CD14-positive monocyte (primary cell): ENCODE data around the gene PKN3. TPM values are rescaled to one million over a fixed set of nuclear protein-coding genes. Genes with fewer than 3 reads are reported as not detected.

ENCODE experiments used
- DNase-seq, 3 donors: peaks; one replicate each; pipeline ENCODE4 v3.0.0-alpha.2; 2011 to 2022
- H2AFZ ChIP-seq: 2 replicates; pipeline ENCODE4 v1.6.0; 2012; ENCODE audit warnings: mild to moderate bottlenecking, low read depth, low read length, inconsistent platforms; ENCODE audit not compliant: insufficient read depth, poor library complexity, severe bottlenecking
- H3K27ac ChIP-seq, 2 donors: 1 replicate in 1 of 2; 2 replicates in 1 of 2; pipeline ENCODE4 v1.5.1; 2012 to 2013; ENCODE audit warnings: low read length in 2 of 2, control low read depth in 1 of 2, inconsistent platforms in 1 of 2, low read depth in 1 of 2, mild to moderate bottlenecking in 1 of 2
- H3K27me3 ChIP-seq, 2 donors: one replicate each; pipeline versions ENCODE4 v1.6.0 to v1.6.1; 2011 to 2013; ENCODE audit warnings: low read length in 2 of 2; ENCODE audit not compliant: control insufficient read depth in 2 of 2, insufficient read depth in 2 of 2
- H3K36me3 ChIP-seq, 2 donors: replicated peaks in 1 of 2; 1 replicate in 1 of 2; 2 replicates in 1 of 2; pipeline versions ENCODE4 v1.5.1 to v1.6.1; 2012 to 2013; ENCODE audit warnings: low read length in 2 of 2, control low read depth in 1 of 2, inconsistent platforms in 1 of 2, mild to moderate bottlenecking in 1 of 2; ENCODE audit not compliant: insufficient read depth in 2 of 2, control insufficient read depth in 1 of 2
- H3K4me1 ChIP-seq, 2 donors: 1 replicate in 1 of 2; 2 replicates in 1 of 2; pipeline versions ENCODE4 v1.5.1 to v1.6.1; 2012 to 2013; ENCODE audit warnings: low read length in 2 of 2, control low read depth in 1 of 2, inconsistent platforms in 1 of 2, mild to moderate bottlenecking in 1 of 2, moderate library complexity in 1 of 2; ENCODE audit not compliant: insufficient read depth in 2 of 2, control insufficient read depth in 1 of 2
- H3K4me2 ChIP-seq: replicated peaks from 2 replicates; pipeline ENCODE3; 2012; ENCODE audit warnings: low read length, moderate library complexity, mild to moderate bottlenecking; ENCODE audit not compliant: poor library complexity, severe bottlenecking; ENCODE audit errors: extremely low read depth
- H3K4me3 ChIP-seq, 3 experiments: fragments of 200-600 bp in 1 of 3; sonication (generic) in 1 of 3; replicated peaks in 1 of 3; 1 replicate in 2 of 3; 2 replicates in 1 of 3; pipeline ENCODE4 v1.5.1; 2011 to 2013; ENCODE audit warnings: low read length in 3 of 3, mild to moderate bottlenecking in 3 of 3, control low read depth in 2 of 3, low read depth in 2 of 3, inconsistent platforms in 1 of 3, moderate library complexity in 1 of 3
- H3K79me2 ChIP-seq: 2 replicates; pipeline ENCODE4 v1.6.0; 2012; ENCODE audit warnings: mild to moderate bottlenecking, control low read depth, inconsistent platforms, low read length, moderate library complexity; ENCODE audit not compliant: insufficient read depth
- H3K9ac ChIP-seq: 2 replicates; pipeline ENCODE4 v1.6.0; 2017; ENCODE audit warnings: low read length, mild to moderate bottlenecking; ENCODE audit not compliant: insufficient read depth, poor library complexity, severe bottlenecking
- H3K9me3 ChIP-seq, 2 donors: replicated peaks in 1 of 2; 1 replicate in 1 of 2; 2 replicates in 1 of 2; pipeline versions ENCODE4 v1.5.1 to v1.6.1; 2012 to 2013; ENCODE audit warnings: low read length in 2 of 2, control low read depth in 1 of 2; ENCODE audit not compliant: control insufficient read depth in 1 of 2, insufficient read depth in 1 of 2
- H4K20me1 ChIP-seq: 2 replicates; pipeline ENCODE4 v1.6.0; 2012; ENCODE audit warnings: mild to moderate bottlenecking, low read length, control low read depth, moderate library complexity; ENCODE audit not compliant: insufficient read depth
- H3K27ac Mint-ChIP-seq, 7 donors: one replicate each; pipeline ENCODE4 v1.8.0; 2020; ENCODE audit warnings: mild to moderate bottlenecking in 7 of 7, mixed read lengths in 7 of 7, moderate library complexity in 6 of 7, inconsistent platforms in 2 of 7
- H3K27me3 Mint-ChIP-seq, 3 donors: one replicate each; pipeline ENCODE4 v1.8.0; 2021 to 2022; ENCODE audit warnings: low read depth in 3 of 3, mild to moderate bottlenecking in 3 of 3, mixed read lengths in 3 of 3, moderate library complexity in 3 of 3, inconsistent platforms in 1 of 3
- H3K36me3 Mint-ChIP-seq, 2 donors: one replicate each; pipeline ENCODE4 v1.8.0; 2020; ENCODE audit warnings: mixed read lengths in 2 of 2, inconsistent platforms in 1 of 2, mild to moderate bottlenecking in 1 of 2
- H3K4me1 Mint-ChIP-seq: one replicate; pipeline ENCODE4 v1.8.0; 2020; ENCODE audit warnings: mild to moderate bottlenecking, mixed read lengths
- H3K4me3 Mint-ChIP-seq, 2 donors: one replicate each; pipeline ENCODE4 v1.8.0; 2020; ENCODE audit warnings: mild to moderate bottlenecking in 2 of 2, mixed read lengths in 2 of 2, moderate library complexity in 1 of 2
- H3K9me3 Mint-ChIP-seq, 7 donors: one replicate each; pipeline ENCODE4 v1.8.0; 2020 to 2022; ENCODE audit warnings: mixed read lengths in 7 of 7, mild to moderate bottlenecking in 6 of 7, moderate library complexity in 6 of 7, inconsistent platforms in 2 of 7
- CTCF ChIP-seq: fragments of 200-600 bp; IDR thresholded peaks from one replicate; pipeline ENCODE4 v1.8.0; 2022; ENCODE audit warnings: antibody characterized with exemption, mild to moderate bottlenecking
- WGBS: methylation state at CpG from one replicate; pipeline ENCODE4 v1.1.5; 2013; ENCODE audit warnings: missing lambda C conversion rate; ENCODE audit not compliant: insufficient coverage; 5-methylcytosine and 5-hydroxymethylcytosine counted together
- intact Hi-C, 2 donors: fragments of 100-400 bp; cut with micrococcal nuclease; formaldehyde crosslinking; loops; one replicate each; pipeline versions ENCODE4 v1.15.0 to v1.15.1; 2023
- polyA plus RNA-seq, 3 donors: library from polyadenylated mRNA; depleted of rRNA in 1 of 3; unstranded in 2 of 3; stranded (reverse) in 1 of 3; fragments of 300-500 nt in 2 of 3; fragments of >200 nt in 1 of 3; fragmentation: Illumina TruSeq in 2 of 3; gene quantifications; 1 replicate in 2 of 3; 2 replicates in 1 of 3; pipeline ENCODE4 v1.2.3, GENCODE V29; 2012 to 2021

PKN3 gene
- polyA plus RNA-seq, 3 donors: 0.11 to 0.49 (median 0.27) TPM

- no peak overlapping the region for H3K4me3 ChIP-seq
- no peaks in the 10 kb centered on the region for H3K9me3 ChIP-seq
- no peak overlapping the region for H3K9ac ChIP-seq
- no peaks in the 10 kb centered on the region for H3K27me3 ChIP-seq
- intact Hi-C loops: loop anchor here in 1 of 2 donors (10.0 kb wide), 1 partner anchor 58 kb away; no protein-coding TSS in a partner anchor
- no peak overlapping the region for H2AFZ ChIP-seq
- no CpG with 5 or more reads among the region's 1 CpG for WGBS
- H3K27ac ChIP-seq: no peak overlapping the region
- peaks cover 23 to 34% of the 10 kb centered on the region in 2 donors for H3K36me3 Mint-ChIP-seq
- peaks cover 0 to 2% (median 0%) of the 10 kb centered on the region in 7 donors for H3K9me3 Mint-ChIP-seq
- no peak for DNase-seq
- H4K20me1 ChIP-seq: no peaks in the 10 kb centered on the region
- H3K4me1 Mint-ChIP-seq: no peaks in the 10 kb centered on the region
- H3K36me3 ChIP-seq: peaks cover 23 to 24% of the 10 kb centered on the region in 2 donors
- no peak overlapping the region for H3K4me3 Mint-ChIP-seq
- peaks cover 0 to 2% (median 0%) of the 10 kb centered on the region in 3 donors for H3K27me3 Mint-ChIP-seq
- no peaks in the 10 kb centered on the region for H3K4me1 ChIP-seq
- H3K79me2 ChIP-seq: no peaks in the 10 kb centered on the region
- no peak overlapping the region for H3K4me2 ChIP-seq
- no peak overlapping the region for H3K27ac Mint-ChIP-seq
- no peak for TF ChIP-seq CTCF
These were observed 44.9 kb downstream of the PKN3 start for GRCh38 chr9:128747241-128747640.

- Histone ChIP-seq H3K4me2 (no peak overlapping the region), H3K9ac (no peak overlapping the region), H3K27ac (no peak overlapping the region), H3K27me3 (no peaks in the 10 kb centered on the region), H2AFZ (no peak overlapping the region), H3K4me1 (no peaks in the 10 kb centered on the region), H3K79me2 (no peaks in the 10 kb centered on the region), H3K36me3 (peaks cover 42 to 58% of the 10 kb centered on the region in 2 donors), H3K9me3 (no peaks in the 10 kb centered on the region), H4K20me1 (peaks cover 3% of the 10 kb centered on the region), H3K4me3 (no peak overlapping the region)
- Mint-ChIP-seq H3K27me3 (no peaks in the 10 kb centered on the region), H3K4me3 (no peak overlapping the region), H3K4me1 (no peaks in the 10 kb centered on the region), H3K36me3 (peaks cover 36 to 54% of the 10 kb centered on the region in 2 donors), H3K27ac (no peak overlapping the region), H3K9me3 (no peaks in the 10 kb centered on the region)
- intact Hi-C loops: no loop called here
- WGBS: 99% methylated on average over 17 of the region's 22 CpGs
- DNase-seq: no peak
- no peak for TF ChIP-seq CTCF
These were observed 48.8 kb downstream of the PKN3 start for GRCh38 chr9:128750926-128751595.
